GM19193 (cell line): Measurements from ENCODE around the gene CFAP70.

Experiments used
- POLR2A ChIP-seq: IDR thresholded peaks from 4 replicates; pipeline ENCODE4 v1.6.1; 2011; ENCODE audit not compliant: insufficient read depth, insufficient read length; ENCODE audit errors: extremely low read depth

The CFAP70 gene

GRCh38 chr10:73239908-73240307 is 118.8 kb downstream of the CFAP70 start:
- TF ChIP-seq POLR2A = no peak

- no peak for TF ChIP-seq POLR2A
These were observed 119.6 kb downstream of the CFAP70 start for GRCh38 chr10:73238990-73239566.

GRCh38 chr10:73234695-73235094 is 124.0 kb downstream of the CFAP70 start:
- no peak for TF ChIP-seq POLR2A

DNA sequence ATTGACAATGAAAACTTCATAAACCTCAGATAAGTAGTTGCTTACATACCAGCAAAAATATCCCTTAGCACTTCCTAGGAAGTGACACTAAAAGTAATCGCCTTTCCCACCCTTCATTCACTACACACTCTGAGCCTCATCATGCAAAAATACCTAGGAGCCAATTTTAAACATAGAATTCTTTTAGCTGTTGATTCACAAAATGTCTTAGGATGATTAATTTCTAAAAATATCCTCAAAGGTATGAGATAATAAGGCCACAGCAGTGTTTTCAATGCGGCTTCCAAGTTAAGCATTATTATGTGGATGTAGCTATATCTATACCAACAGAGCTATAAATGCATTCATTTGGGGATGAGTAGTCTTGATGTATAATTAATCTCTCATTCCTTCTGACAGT is 124.8 kb downstream of the CFAP70 start:
- TF ChIP-seq POLR2A = no peak

DNA sequence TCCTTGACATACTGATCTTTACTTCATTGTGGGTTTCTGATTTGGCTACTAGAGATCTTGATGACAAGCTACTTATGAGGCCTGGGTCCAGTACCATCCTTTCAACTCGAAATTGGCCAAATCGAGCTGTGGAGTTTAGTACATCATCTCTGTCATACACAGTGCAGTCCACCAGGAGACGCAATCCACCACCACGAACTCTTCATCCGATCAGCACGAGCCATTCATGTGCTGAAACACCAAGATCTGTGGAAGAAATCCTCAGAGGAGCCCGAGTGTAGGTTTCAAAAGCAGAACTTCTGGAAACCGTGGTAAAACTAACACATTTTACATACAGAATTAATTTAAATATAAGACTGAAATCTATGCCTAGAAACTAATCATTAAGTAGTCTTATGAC is 125.8 kb downstream of the CFAP70 start:
- TF ChIP-seq POLR2A = no peak

DNA sequence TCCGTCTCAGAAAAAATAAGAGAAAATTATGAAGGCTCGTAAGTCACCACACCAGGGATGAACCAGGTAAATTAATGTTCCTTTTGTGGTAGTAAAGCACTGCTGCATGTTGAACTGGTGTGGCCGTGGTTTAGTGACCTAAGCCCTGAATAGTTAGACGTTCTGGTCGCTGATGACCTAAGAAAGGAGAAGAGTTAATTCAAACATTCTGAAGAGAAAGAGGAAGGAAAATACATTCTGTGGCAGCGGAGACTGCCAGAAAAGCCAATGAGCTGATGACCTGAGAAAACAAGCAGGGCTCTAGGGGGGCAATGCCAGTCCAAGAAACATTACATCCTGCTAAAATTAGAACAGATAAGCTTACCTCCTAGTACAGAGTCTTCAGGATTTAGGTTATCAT is 129.1 kb downstream of the CFAP70 start:
- no peak for TF ChIP-seq POLR2A

DNA sequence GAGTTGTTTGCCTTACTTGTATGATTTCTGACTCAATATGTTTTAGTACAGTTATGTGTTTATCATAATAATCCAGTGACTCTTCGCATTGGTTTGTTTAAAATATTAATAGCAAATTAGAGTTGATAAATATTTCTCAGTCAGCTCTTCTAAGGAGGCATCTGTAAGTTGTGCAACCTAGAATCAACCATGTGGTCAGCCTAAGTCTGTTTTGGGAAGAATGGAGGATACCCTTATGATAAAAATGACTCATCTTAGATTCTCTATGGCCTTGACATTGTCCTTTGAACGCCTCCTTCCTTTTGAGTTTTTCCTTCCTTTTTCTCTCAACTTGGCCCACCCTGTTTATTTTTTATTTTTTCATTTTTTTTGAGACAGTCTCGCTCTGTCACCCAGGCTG is 130.4 kb downstream of the CFAP70 start:
- no peak for TF ChIP-seq POLR2A

GRCh38 chr10:73226663-73227062 is 132.0 kb downstream of the CFAP70 start:
- TF ChIP-seq POLR2A = no peak

GRCh38 chr10:73225518-73225917 is 133.1 kb downstream of the CFAP70 start:
- TF ChIP-seq POLR2A = no peak

DNA sequence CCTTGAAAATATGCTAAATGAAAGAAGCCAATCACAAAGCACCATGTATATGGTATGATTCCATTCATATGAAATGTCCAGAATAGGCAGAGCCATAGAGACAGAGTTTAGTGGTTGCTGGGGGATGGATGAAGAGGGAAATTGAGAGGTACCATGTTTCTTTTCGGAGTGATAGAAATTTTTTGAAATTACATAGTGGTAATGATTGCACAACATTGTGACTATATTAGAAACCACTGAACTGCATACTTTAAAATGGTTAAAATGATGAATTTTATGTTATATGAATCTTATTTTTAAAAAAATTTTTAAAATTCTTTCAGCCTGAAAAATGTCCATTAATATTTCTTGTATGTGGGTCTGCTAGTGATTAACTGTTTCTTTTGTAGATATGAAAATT is 137.7 kb downstream of the CFAP70 start:
- TF ChIP-seq POLR2A = no peak

DNA sequence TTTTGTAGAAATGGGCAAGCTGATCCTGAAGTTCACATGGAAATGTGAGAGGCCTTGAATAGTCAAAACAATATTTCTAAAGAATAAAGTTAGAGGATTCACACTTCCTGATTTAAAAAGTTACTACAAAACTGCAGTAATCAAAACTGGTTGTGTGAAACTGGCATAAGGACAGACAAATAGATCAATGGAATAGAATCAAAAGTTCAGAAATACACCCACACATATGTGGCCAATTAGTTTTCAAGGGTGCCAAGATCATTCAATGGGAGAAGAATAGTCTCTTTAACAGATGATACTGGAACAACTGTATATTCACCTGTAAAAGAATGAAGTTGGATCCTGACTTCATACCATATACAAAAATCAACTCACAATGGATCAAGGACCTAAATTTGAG is 139.3 kb downstream of the CFAP70 start:
- TF ChIP-seq POLR2A = no peak

- TF ChIP-seq POLR2A = no peak
These were observed 140.1 kb downstream of the CFAP70 start for GRCh38 chr10:73218431-73219191.

DNA sequence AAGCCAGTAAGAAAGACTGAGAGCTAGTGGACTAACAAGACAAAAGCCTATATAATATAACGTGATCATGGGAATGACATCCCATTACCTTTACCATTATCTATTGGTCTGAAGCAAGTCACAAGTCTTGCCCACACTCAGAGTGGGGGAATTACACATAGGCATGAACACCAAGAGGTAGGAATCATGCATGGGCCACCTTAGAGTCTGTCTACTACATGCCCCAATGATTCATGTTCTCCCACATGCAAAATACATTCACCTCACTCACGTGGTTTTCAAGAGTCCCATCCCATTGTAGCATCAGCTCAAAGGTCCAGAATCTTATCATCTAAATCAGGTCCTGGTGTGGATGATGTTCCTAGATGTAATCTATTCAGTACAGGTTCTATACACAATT is 141.0 kb downstream of the CFAP70 start:
- TF ChIP-seq POLR2A = no peak

DNA sequence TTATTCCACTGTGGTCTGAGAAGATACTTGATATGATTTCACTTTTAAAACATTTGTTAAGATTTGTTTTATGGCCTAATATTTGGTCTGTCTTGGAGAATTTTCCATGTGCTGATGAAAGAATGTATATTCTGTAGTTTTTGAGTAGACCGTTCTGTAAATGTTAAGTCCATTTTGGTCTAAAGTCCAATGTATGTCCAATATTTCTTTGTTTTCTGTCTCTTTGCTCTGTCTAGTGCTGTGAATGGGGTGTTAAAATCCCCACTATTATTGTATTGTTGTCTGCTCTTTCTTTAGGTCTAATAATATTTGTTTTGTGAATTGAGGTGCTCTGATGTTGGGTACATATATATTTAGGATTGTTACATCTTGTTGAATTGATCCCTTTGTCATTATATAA is 142.9 kb downstream of the CFAP70 start:
- TF ChIP-seq POLR2A = no peak

- no peak for TF ChIP-seq POLR2A
These were observed 147.4 kb downstream of the CFAP70 start for GRCh38 chr10:73211106-73211811.

- TF ChIP-seq POLR2A = no peak
These were observed 148.1 kb downstream of the CFAP70 start for GRCh38 chr10:73210395-73211105.

GRCh38 chr10:73209705-73210104 is 149.0 kb downstream of the CFAP70 start:
- no peak for TF ChIP-seq POLR2A
